ENCODE data around the gene GAREM1.
"Not testable (repeated sequence)": the region's sequence is repeated elsewhere in the genome, so short reads cannot be mapped to it uniquely, and the experiment has no call there.

GAREM1 gene

GRCh38 chr18:32258148-32258547, 212.5 kb downstream of the GAREM1 start:
- DNase-seq (ENCODE audit: low read depth, low spot score), result no peak

GRCh38 chr18:32257084-32257785, 213.4 kb downstream of the GAREM1 start:
- no peak for DNase-seq (ENCODE audit: low read depth, low spot score)

DNA sequence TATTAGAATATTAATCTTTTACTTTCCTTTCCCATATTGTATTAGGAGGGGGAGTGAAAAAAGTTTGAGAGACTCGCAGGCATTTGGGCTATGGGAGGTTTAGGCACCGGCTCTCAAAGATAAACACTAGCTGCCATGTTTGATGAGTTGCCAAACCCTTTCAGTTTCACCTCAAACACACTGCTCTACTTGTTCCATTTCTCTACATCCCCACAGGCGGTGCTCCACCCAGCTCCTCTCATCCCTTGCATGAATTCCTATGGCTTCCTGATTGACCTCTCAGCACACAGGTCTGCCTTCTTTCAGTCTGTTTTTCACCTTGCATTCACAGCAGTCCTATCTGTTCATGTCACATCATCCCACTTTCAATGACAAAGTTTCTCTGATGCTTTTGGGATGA, 215.1 kb downstream of the GAREM1 start:
- no peak for DNase-seq (ENCODE audit: low read depth, low spot score)

GRCh38 chr18:32252141-32252860, 218.4 kb downstream of the GAREM1 start:
- DNase-seq (ENCODE audit: low read depth, low spot score), result no peak

DNA sequence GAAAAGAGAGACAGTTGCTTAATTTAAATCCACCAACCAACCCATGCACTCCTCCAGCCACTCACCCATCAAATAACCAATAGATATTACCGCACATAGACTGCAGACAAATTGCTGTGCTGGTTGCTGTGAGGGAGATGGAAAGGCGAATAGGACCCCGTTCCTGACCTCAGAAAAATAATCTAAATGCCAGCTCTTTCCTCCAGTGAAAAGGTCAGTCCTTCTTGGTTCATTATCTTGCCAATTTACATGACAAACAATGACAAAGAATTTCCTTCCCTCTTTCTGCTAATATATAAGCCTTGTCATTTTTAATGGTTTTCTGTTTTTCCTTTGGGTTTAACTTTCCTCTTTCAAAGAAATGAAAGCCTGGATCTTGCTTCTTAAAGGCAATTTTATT, 219.2 kb downstream of the GAREM1 start:
- no peak for DNase-seq (ENCODE audit: low read depth, low spot score)

GRCh38 chr18:32249147-32249929, 221.3 kb downstream of the GAREM1 start:
- no peak for DNase-seq (ENCODE audit: low read depth, low spot score)

- DNase-seq (ENCODE audit: low read depth, low spot score), result no peak
Observed at GRCh38 chr18:32244881-32245280, 225.8 kb downstream of the GAREM1 start.

GRCh38 chr18:32243358-32243757, 227.3 kb downstream of the GAREM1 start:
- DNase-seq (ENCODE audit: low read depth, low spot score), result peak; percentile 16

DNA sequence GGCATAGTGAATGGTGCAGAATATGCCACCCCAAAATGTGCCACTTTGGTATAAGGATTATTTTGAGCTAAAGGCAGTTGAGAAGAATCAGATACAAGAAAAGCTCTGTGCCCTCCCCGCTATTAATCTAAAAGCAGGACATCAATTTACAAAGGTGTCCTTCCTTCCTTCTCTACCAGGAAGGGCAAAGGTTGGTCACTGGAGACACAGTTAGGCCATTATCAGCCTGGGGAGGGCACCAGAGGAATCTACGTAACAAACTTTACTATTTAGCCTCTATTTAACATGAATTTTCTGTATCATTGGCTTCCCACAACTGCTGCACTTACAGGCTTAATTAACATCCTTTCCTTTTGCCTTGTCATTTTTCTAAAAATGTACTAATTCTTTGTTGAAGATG, 228.3 kb downstream of the GAREM1 start:
- no peak for DNase-seq (ENCODE audit: low read depth, low spot score)

GRCh38 chr18:32238635-32239268, 231.9 kb downstream of the GAREM1 start:
- peak; percentile 12 for DNase-seq (ENCODE audit: low read depth, low spot score)

DNA sequence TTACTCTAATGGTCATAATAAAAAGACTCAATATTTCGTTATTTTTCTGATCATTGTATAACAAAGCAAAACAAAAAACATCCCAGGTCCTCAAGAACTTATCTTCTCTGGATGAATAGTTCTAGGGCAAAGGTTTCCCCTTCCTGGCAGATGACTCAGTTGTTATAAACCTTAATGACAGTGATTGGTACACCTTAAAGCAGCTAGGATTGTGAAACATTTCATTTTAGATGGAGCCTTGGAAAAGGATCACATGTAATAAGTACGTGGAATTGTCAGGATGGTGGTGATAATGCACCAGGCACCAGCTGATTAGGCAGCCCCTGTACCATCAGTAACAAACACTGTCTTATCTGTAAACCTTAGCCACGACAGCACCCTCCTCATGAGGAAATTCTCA, 233.6 kb downstream of the GAREM1 start:
- no peak for DNase-seq (ENCODE audit: low read depth, low spot score)

DNA sequence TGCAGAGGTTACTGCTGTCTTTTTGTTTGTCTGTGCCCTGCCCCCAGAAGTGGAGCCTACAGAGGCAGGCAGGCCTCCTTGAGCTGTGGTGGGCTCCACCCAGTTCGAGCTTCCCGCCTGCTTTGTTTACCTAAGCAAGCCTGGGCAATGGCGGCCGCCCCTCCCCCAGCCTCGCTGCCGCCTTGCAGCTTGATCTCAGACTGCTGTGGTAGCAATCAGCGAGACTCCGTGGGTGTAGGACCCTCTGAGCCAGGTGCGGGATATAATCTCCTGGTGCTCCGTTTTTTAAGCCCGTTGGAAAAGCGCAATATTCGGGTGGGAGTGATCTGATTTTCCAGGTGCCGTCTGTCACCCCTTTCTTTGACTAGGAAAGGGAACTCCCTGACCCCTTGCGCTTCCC, 237.3 kb downstream of the GAREM1 start:
- DNase-seq (ENCODE audit: low read depth, low spot score), result not testable (repeated sequence)

DNA sequence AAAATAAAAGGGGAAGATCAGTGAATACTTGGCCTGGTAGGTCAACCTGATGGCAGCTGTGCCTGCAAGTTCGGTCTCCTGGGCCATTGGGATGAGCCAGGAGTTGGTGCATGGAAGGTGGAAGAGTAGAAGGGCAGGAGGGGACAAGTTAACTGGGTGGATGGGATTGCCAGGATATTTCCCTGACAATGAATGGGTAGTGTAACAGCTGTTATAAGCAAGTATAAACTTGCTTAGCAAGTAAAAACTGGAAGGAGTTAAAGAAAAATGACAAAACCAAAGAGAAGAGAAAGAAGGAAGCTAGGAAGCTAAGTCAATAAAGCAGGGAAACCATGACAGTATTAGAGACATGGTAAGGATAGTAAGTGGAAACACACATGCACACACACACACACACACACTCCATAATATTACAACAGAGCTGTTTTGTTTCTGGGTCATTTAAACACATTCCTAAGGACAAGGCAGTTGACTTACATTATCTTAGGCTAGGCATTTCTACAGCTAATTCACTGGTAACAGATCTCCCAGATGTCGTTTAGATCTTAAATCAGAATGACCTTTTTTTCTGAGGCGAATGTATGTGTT, 251.2 kb downstream of the GAREM1 start:
- DNase-seq (ENCODE audit: low read depth, low spot score), result no peak

- no peak for DNase-seq (ENCODE audit: low read depth, low spot score)
Observed at GRCh38 chr18:32216390-32216789, 254.3 kb downstream of the GAREM1 start.

DNA sequence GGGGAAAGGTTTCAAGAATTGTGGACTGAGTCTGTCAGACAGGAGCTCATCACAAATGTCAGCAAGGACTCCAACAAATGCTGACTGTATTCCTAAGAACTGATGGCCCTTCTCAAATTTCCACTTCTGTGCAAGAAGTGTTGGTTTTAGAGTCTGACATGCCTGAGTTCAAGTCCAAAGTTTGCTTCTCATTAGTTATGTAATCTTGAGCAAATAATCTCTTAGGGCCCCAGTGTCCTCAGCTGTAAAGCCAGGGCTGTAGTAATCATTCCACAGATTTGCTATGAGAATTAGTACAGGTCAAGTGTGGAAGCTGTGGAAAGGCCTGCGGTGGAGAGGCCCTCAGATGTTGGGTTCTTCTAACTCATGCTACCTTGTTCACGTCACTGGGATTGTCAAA, 257.0 kb downstream of the GAREM1 start:
- DNase-seq (ENCODE audit: low read depth, low spot score), result no peak
